CMK (cell line): ENCODE data around the gene DPP9.
"Not testable (repeated sequence)": the region's sequence is repeated elsewhere in the genome, so short reads cannot be mapped to it uniquely, and the experiment has no call there.

Experiments
- DNase-seq: peaks from one replicate; pipeline ENCODE4 v3.0.0-alpha.2; 2010; ENCODE audit warnings: low read depth

The DPP9 gene

GRCh38 chr19:4684312-4685095, 39.1 kb downstream of the DPP9 start:
- no peak for DNase-seq

GRCh38 chr19:4682417-4683200, 41.0 kb downstream of the DPP9 start:
- no peak for DNase-seq

DNA sequence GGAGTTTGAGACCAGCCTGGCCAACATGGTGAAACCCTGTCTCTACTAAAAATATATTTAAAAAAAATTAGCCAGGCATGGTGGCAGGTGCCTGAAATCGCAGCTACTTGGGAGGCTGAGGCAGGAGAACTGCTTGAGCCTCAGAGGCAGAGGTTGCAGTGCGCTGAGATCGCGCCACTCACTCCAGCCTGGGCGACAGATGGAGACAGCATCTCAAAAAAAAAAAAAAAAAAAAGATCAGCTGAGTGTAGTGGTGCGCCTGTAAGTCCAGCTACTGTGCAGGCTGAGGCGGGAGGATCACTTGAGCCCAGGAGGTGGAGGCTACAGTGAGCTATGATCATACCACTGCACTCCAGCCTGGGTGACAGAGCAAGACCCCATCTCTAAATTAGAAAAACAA, 43.6 kb downstream of the DPP9 start:
- not testable (repeated sequence) for DNase-seq

DNA sequence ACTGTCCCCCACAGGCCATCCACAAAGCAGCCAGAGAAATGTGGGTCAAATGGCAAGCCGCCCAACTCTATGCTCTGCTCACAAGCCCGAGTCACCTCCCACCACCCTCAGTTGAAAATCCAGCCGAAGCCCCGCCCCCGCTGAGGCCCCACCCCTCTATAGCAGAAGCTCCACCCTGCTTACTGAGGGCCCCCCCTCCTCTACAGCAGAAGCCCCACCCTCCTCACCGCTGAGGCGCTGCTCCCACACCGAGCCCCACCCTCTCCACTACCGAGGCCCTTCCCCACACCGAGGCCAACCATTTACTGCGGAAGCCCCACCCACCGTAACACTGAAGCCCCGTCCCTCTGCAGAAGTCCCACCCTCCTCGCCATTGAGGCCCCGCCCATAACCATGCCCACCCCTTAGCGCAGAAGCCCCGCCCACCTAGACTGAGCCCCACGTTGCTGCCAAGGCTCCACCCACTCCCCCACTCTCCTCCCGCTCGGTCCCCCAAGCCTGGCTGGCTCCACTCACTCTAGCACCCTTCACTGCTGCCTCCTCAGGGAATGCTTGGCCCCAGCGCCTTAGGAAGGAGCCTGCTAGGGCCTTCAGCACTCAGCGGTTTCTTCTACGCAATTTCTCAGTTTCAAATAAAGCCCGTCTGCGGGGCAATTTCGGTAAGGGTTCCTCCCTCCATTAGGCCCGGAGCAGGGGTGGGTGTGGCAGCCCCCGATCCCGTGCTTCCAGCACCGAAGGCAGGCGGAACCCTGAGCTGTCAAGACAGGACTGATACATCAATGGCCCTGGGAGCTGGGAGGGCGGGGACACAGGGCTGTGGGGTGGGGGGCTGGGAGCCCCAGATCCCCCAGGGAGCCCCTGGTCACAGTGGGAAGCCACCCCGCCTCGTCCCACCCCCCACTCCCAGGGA, 44.5 kb downstream of the DPP9 start:
- peak; percentile 78 for DNase-seq

DNA sequence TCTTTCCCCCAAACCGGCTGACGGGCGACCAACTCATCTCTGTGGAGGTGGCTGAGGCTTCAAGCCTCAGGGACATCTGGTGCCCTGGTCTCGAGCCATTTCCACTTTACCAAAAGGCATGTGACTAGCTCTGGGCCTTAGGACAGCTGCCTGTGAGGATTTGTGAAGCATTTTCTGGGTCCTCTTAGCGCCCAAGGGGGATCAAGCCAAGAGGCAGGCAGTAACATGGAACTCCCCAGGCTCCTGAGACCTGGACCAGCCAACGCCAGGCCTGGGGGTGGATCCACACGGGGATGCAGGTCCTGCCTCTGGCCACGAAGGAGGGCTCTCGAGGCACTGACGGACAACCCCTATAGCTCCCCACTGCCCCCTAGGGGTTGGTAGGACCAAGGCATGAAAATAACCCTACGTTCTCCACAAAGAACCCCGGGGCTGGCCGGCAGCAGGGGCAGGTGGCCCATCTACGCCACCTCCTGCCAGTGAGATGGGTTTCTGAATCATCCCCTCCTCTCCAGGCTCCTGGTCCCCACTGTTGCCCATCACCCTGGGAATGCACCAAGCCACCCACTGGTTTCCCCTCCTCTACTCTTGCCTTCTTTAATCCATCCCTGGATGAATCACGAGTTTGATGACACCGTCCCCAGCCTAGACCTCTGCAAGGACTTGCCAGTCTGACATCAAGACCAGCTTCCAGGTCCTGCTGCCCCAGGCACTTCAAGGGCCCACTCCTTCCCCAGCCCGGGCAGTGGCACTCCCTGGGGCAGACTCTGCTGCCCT, 46.5 kb downstream of the DPP9 start:
- peak; percentile 55 for DNase-seq

GRCh38 chr19:4675346-4675745, 48.3 kb downstream of the DPP9 start:
- no peak for DNase-seq

GRCh38 chr19:4673726-4674125, 49.9 kb downstream of the DPP9 start:
- DNase-seq, result no peak

DNA sequence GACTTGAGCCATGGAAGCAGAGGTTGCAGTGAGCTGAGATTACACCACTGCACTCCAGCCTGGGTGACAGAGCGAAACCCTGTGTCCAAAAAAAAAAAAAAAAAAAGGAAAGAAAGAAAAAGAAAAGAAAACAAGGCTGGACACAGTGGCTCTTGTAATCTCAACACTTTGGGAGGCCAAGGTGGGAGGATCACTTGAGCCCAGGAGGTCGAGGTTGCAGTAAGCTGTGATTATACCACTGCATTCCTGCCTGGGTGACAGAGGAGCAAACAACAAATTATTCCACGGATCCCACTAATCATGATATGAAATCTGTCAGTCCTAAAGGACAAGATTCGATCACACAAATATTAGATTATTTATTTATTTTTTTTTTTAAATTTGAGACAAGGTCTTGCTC, 50.4 kb downstream of the DPP9 start:
- no peak for DNase-seq

- DNase-seq, result no peak
Observed at GRCh38 chr19:4671185-4671851, 52.3 kb downstream of the DPP9 start.

DNA sequence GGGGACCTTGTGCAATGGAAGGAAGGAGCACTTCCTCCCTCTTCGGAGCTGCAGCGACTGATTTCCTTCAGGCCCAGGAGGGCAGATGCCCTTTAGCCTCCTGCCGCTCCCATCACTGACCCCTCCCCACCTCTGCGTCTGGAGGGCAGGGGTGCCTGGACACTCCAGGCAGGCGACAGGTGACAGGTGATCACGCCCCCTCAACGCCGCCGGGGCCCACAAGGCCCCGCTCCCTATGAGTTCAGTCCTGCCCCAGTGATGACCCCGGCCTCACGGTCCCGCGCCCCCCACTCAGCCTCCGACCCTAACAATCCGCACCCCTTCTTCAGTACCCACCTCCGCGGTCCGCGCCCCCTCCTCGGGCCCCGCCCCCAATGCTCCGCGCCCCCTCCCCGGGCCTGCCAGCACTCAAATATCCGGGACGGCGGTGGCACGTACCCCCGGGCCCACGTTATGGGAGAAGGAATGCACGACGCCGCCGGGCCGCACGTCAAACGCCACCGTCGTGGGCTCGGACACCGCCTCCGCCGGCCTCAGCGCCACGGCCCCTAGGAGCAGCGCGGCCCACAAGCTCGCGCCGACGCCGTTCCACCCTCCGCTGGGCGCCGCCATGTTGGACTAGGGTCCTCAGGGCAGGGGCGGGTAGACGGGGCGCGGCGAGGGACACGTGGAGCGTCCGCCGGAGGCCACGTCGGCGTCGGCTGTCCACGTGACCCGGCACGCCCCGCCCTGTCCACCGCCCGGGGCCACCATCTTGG, 53.7 kb downstream of the DPP9 start, which contains the start of gene MYDGF:
Gene MYDGF (minus strand): TSS at position 620 of the 758 bp plus-strand sequence. CDS start 8 bp downstream, at position 612.
- DNase-seq, result peak; percentile 76

DNA sequence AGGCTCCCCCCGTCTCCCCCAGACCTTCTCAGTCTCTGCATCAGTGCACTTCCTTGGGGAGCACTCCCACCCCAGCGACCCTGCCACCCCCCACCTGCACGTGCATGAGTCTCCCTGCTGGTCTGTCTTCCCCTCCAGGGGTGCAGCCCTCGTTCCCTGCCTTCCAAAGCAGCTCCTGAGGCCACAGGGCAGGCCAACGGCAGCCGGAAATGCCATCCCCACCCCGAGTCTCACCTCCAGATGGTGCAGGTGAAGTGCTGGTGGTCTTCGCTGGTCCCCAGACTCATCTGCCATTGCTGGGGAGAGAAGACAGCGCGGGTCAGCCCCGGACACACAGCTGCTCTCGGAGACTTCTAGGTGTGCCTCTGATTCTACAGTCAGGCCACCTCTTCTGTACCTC, 59.0 kb downstream of the DPP9 start:
- DNase-seq, result no peak

- DNase-seq, result no peak
Observed at GRCh38 chr19:4662812-4663211, 60.8 kb downstream of the DPP9 start.

- DNase-seq, result no peak
Observed at GRCh38 chr19:4662020-4662695, 61.5 kb downstream of the DPP9 start.

- no peak for DNase-seq
Observed at GRCh38 chr19:4660993-4661392, 62.6 kb downstream of the DPP9 start.

DNA sequence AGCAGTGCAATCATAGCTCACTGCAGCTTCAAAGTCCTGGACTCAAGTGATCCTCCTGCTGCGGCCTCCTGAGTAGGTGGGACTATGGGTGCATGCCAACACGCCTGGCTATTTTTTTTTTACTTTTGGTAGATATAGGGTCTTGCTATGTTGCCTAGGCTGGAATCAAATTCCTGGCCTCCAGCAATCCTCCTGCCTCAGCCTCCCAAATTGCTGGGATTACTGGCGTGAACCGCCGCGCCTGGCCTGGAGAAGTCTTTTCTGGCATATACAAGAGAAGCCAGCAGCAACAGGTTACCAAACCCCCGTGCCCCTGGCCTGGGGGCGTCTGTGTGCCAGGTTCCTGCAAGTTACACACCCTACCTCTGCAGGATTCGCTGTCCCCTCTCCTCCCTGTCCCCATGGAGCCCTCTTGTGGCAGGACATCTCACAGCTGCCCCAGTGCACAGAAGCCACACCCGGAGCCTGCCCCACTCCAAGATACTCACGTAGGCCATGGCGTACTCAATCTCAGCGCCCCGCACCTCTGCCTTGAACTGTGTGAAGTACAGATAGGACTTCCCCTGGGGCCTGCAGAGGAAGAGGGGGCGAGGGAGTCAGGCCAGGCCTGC, 63.4 kb downstream of the DPP9 start:
- no peak for DNase-seq

DNA sequence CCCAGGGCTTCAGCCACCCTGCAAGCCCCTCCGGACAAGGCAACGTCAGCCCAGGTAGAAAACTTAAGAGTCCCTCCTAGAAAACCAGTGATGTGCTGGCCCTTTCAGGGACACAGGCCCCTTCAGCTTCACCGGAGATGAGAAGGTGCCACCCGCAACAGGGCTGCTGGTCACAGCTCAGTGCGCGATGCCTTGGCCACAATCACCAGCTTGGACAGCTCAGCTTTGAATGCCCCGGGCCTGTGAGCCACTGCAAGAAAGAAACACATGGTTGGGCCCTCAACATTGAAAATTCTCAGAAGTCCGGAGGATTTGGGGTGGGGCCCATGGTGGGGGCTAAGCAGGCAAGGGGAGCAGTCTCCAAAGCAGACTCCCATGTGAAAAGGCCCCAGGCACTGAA, 65.8 kb downstream of the DPP9 start:
- DNase-seq, result no peak

DNA sequence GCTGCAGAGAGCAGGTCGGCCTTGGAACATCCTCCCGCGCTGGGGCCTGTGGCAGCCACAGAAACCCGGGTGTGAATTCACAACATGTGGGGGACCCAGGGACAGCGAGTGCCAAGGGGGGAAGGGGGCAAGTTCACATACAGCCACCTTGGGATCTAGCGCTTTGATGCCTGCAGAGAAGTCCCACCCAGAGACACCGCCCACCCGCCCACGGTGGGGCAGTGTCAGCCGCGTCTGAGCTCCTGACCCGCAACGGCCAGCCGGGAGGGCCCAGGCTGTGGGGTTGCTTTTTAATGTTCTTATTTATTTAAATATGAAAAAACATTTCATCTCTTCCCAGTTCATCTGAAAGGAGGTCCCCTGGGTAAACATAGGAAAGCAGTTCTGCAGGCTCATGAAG, 66.4 kb downstream of the DPP9 start:
- DNase-seq, result no peak

DNA sequence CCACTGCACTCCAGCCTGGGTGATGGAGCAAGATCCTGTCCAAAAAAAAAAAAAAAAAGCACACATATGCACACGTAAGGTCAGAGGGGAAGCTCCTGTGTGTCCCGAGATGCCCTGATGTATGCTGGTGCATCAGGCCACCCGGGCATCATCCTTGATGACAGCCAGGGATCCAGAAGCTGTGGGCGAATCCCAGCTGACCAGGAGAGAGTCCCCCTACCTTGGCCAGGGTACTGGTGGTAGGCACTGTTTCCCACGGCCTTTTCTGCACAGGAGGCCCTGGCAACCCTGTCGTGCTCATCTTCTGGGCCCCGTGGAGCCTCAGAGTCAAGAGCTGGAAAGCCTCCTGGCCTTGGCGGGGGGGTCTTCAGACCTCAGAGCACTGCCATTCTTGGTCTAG, 67.5 kb downstream of the DPP9 start:
- DNase-seq, result no peak
